HepG2 (cell line): ENCODE measurements around the gene ARFGAP2. TPM values are rescaled to one million over a fixed set of nuclear protein-coding genes. Genes with fewer than 3 reads are reported as not detected.
A peak's percentile ranks its signal among the peaks of the same experiment; 100 is the strongest.

ENCODE experiments used
- CREM ChIP-seq, 2 experiments: sonication (generic) in 1 of 2; formaldehyde crosslinking in 1 of 2; IDR thresholded peaks; 2 replicates each; pipeline versions ENCODE4 v1.4.0 to v1.6.1; 2016 to 2020; ENCODE audit warnings: antibody characterized with exemption in 1 of 2, mild to moderate bottlenecking in 1 of 2, missing genetic modification reagents in 1 of 2
- DDIT3 ChIP-seq: sonication (generic); formaldehyde crosslinking; IDR thresholded peaks from 2 replicates; pipeline ENCODE4 v1.4.0; 2020; ENCODE audit warnings: mild to moderate bottlenecking, missing genetic modification reagents
- DNMT3B ChIP-seq: conservative IDR thresholded peaks from 2 replicates; pipeline ENCODE4 v1.6.1; 2016; ENCODE audit warnings: missing biosample characterization, control low read depth
- ELF4 ChIP-seq: sonication (generic); formaldehyde crosslinking; IDR thresholded peaks from 2 replicates; pipeline ENCODE4 v1.5.0; 2020; ENCODE audit warnings: missing genetic modification reagents, mild to moderate bottlenecking, moderate library complexity, borderline replicate concordance
- GTF2F1 ChIP-seq: fragments of 150-350 bp; IDR thresholded peaks from 2 replicates; pipeline ENCODE4 v1.6.1; 2014; ENCODE audit warnings: low read length
- KAT8 ChIP-seq: IDR thresholded peaks from 2 replicates; pipeline ENCODE4 v1.6.1; 2016; ENCODE audit warnings: missing genetic modification reagents, missing compliant biosample characterization
- RAD21 ChIP-seq: fragments of 450-650 bp; formaldehyde crosslinking; IDR thresholded peaks from 2 replicates; pipeline ENCODE4 v1.5.0; 2020; ENCODE audit warnings: mild to moderate bottlenecking
- RBFOX2 ChIP-seq: fragments of 200-400 bp; formaldehyde crosslinking; IDR thresholded peaks from 2 replicates; pipeline ENCODE4 v1.6.1; 2017; ENCODE audit warnings: low read depth, mild to moderate bottlenecking, low read length
- SMAD1 ChIP-seq: sonication (generic); formaldehyde crosslinking; IDR thresholded peaks from 2 replicates; pipeline ENCODE4 v1.4.0; 2020; ENCODE audit warnings: missing genetic modification reagents, low read depth, mild to moderate bottlenecking, borderline replicate concordance
- SOX13 ChIP-seq, 3 experiments: fragments of 450-650 bp in 1 of 3; sonication (generic) in 1 of 3; formaldehyde crosslinking in 1 of 3; IDR thresholded peaks in 2 of 3; conservative IDR thresholded peaks in 1 of 3; 2 replicates each; pipeline versions ENCODE4 v1.5.0 to v1.6.1; 2016 to 2020; ENCODE audit warnings: antibody characterized with exemption in 1 of 3, mild to moderate bottlenecking in 1 of 3, missing compliant biosample characterization in 1 of 3, missing genetic modification reagents in 1 of 3, moderate library complexity in 1 of 3
- YEATS2 ChIP-seq: sonication (generic); formaldehyde crosslinking; IDR thresholded peaks from 2 replicates; pipeline ENCODE4 v1.4.0; 2020; ENCODE audit warnings: missing genetic modification reagents, borderline replicate concordance
- ZBTB2 ChIP-seq: sonication (generic); formaldehyde crosslinking; IDR thresholded peaks from 2 replicates; pipeline ENCODE4 v1.8.0; 2022; ENCODE audit warnings: low read depth, missing genetic modification reagents
- ZFP36L1 ChIP-seq: sonication (generic); formaldehyde crosslinking; IDR thresholded peaks from 2 replicates; pipeline ENCODE4 v1.8.0; 2022; ENCODE audit warnings: mild to moderate bottlenecking, missing genetic modification reagents, moderate library complexity
- ZFP91 ChIP-seq: sonication (generic); formaldehyde crosslinking; IDR thresholded peaks from 2 replicates; pipeline ENCODE4 v1.9.0; 2022; ENCODE audit warnings: missing genetic modification reagents, mild to moderate bottlenecking, borderline replicate concordance
- ZHX1 ChIP-seq: sonication (generic); formaldehyde crosslinking; IDR thresholded peaks from 2 replicates; pipeline ENCODE4 v1.8.1; 2022; ENCODE audit warnings: low read depth, mild to moderate bottlenecking, missing genetic modification reagents
- ZNF18 ChIP-seq: sonication (generic); formaldehyde crosslinking; IDR thresholded peaks from 2 replicates; pipeline ENCODE4 v1.8.0; 2022; ENCODE audit warnings: mild to moderate bottlenecking, missing genetic modification reagents; ENCODE audit not compliant: insufficient replicate concordance
- ZNF432 ChIP-seq: sonication (generic); formaldehyde crosslinking; IDR thresholded peaks from 2 replicates; pipeline ENCODE4 v1.5.0; 2020; ENCODE audit warnings: missing genetic modification reagents, mild to moderate bottlenecking, borderline replicate concordance
- ZNF615 ChIP-seq: sonication (generic); formaldehyde crosslinking; IDR thresholded peaks from 2 replicates; pipeline ENCODE4 v1.5.0; 2020; ENCODE audit warnings: mild to moderate bottlenecking, missing genetic modification reagents, borderline replicate concordance
- ZNF709 ChIP-seq: sonication (generic); formaldehyde crosslinking; IDR thresholded peaks from 2 replicates; pipeline ENCODE4 v1.5.0; 2020; ENCODE audit warnings: mild to moderate bottlenecking, missing genetic modification reagents
- polyA plus RNA-seq, 8 experiments: library from polyadenylated mRNA; depleted of rRNA in 3 of 8; stranded (reverse) in 7 of 8; unstranded in 1 of 8; fragments of >200 nt; fragmentation: Illumina TruSeq in 4 of 8; extraction: Trizol in 4 of 8; gene quantifications; 2 replicates each; pipeline versions ENCODE4 v1.2.1 to v1.2.3, GENCODE V29; 2011 to 2016; ENCODE audit warnings: low read depth in 4 of 8, missing spikeins in 1 of 8, mixed read lengths in 1 of 8; ENCODE audit not compliant: insufficient read depth in 1 of 8
- total RNA-seq, 5 experiments: library from RNA; depleted of rRNA; stranded (reverse); fragments of >200 nt; fragmentation: Illumina TruSeq; extraction: Trizol; gene quantifications; 2 replicates each; pipeline ENCODE4 v1.2.3, GENCODE V29; 2016; ENCODE audit warnings: low read depth in 1 of 5

Gene ARFGAP2
- total and polyA plus RNA-seq, 2 of the 13 experiments (the other 11 are each of a cell fraction or from before 2014, with no cell fraction given): 32.3 to 75.3 TPM

GRCh38 chr11:47176328-47177228 lies at the start of gene ARFGAP2 (continued):
- TF ChIP-seq ZFP91 (CRISPR knock-in tag) (peak; percentile 82), ZNF709 (CRISPR knock-in tag) (no peak), SMAD1 (CRISPR knock-in tag) (no peak), DDIT3 (CRISPR knock-in tag) (no peak), RBFOX2 (peak; percentile 94), ZNF432 (CRISPR knock-in tag) (no peak), ZFP36L1 (peak; percentile 24; the same call in 1 of the 2 replicates), ELF4 (CRISPR knock-in tag) (0 out of 2 replicates have a peak, but pooled peaks have one; percentile 35), ZNF18 (CRISPR knock-in tag) (no peak), ZHX1 (0 out of 2 replicates have a peak, but pooled peaks have one; percentile 21), CREM (IDR thresholded peaks at IDR 0.05) (peak; percentile 34), CREM (CRISPR knock-in tag; IDR thresholded peaks at IDR 0.05) (no peak), ZNF615 (CRISPR knock-in tag) (0 out of 2 replicates have a peak, but pooled peaks have one; percentile 86), SOX13 (IDR thresholded peaks at IDR 0.05) (no peak), SOX13 (CRISPR knock-in tag; conservative IDR thresholded peaks at IDR 0.05 in 1 of 2, IDR thresholded peaks at IDR 0.05 in 1 of 2) (no peak; a peak in 1 of 4 replicates), KAT8 (peak; percentile 91), ZBTB2 (no peak), RAD21 (no peak), GTF2F1 (no peak), DNMT3B (no peak), YEATS2 (CRISPR knock-in tag) (peak; percentile 33; the same call in 1 of the 2 replicates)
